GM21786 (cell line): ENCODE measurements around the gene RIMKLB.
"Not testable (repeated sequence)": the region's sequence is repeated elsewhere in the genome, so short reads cannot be mapped to it uniquely, and the experiment has no call there.

Experiments used
- ATAC-seq: cut with Tn5 transposase; IDR thresholded peaks from one replicate; pipeline ENCODE4 v1.9.1; 2021; ENCODE audit not compliant: unreplicated experiment

RIMKLB gene

DNA sequence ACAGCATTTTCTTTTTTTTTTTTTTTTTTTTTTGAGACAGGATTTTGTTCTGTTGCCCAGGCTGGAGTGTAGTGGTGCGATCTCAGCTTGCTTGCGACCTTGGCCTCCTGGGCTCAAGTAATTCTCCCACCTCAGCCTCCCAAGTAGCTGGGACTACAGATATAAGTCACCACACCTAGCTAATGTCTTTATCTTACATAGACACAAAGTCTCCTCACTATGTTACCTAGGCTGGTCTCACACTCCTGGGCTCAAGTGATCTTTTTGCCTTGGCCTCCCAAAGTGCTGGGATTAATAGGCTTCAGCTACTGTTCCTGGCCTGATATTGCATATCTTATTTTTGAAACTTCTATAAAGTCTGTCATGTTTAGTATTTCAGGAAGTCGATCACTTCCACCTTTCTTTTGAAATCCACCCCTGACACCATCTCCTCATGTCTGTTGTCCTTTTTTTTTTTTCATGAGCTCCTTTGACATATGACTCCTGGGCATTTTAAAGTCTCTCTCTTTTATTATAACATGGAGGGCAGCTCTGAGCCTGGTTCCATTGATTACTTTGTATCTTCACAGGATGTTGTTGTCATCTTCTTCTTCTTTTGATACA lies 118.8 kb downstream of the RIMKLB start:
- ATAC-seq = no peak

DNA sequence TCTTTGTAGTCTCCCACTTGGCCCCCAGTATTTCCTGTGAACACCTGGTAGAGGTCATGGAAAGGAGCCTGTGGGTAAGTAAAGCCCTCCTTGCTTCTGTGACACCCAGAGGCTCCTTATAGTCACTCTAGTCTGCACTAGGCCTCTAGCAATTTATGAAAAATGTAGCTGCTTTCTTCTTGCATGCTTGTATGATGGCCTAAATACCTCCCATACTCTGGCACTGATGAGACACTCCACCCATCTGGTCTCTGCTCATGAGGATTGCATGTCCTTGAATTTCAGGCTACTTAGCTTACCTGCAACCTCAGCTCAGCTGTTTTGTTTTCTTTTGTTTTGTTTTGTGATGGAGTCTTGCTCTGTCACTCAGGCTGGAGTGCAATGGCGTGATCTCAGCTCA lies 120.1 kb downstream of the RIMKLB start:
- ATAC-seq = no peak

DNA sequence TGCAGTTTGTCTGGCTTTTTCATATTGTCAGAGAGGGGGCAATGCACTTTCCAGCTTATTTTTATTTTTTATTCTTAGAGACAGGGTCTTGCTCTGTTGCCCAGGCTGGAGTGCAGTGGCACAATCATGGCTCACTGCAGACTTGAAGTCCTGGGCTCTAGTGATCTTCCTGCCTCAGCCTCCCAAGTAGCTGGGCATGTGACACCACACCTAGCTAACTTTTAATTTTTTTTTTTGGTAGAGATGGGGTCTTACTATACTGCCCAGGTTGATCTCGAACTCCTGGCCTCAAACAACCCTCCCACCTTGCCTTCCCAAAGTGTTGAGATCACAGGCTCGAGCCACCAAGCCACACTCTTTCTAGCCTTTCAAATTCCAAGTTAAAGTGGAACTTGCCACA lies 120.7 kb downstream of the RIMKLB start:
- ATAC-seq = no peak

DNA sequence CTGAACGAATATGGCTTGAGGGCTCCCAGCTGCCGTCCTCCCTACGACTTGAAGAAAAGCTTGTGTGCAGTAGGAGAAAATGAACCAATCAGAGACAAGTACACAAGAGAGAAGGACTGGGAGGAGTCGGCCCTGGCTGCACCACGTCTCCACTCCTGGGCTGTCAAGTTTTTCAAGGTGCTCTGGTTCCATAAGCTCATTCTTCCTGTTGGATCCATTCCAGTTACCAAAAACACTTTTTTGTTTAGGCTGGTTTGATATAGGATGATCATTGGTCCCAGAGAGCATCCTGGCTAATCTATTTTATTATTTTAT lies 121.8 kb downstream of the RIMKLB start:
- ATAC-seq = no peak

DNA sequence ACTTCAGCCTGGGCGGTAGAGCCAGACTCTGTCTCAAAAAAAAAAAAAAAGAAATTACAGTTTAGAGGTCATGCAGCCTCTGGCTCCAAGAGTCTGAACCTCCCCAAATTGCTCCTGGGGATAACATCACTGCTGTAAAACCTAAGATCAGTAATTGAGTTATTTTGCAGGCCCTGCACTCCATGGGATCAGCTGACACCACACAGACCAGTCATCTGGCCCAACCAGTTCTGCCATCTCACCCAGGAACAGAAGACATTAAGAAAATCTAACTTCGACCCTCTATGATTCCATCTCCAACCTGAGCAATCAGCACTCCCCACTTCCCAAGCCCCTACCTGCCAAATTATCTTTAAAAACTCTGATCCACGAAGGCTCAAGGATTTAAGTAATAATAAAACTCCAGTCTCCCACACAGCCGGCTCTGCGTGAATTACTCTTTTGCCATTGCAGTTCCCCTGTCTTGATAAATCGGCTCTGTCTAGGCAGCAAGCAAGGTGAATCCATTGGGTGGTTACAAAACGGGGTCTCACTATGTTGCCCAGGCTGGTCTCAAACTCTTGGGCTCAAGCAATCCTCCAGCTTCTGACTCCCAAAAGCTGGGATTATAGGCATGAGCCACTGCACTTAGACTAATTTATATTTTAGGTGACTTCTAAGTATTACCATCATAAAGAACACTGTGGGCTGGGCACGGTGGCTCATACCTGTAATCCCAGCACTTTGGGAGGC lies 123.1 kb downstream of the RIMKLB start:
- not testable (repeated sequence) for ATAC-seq

DNA sequence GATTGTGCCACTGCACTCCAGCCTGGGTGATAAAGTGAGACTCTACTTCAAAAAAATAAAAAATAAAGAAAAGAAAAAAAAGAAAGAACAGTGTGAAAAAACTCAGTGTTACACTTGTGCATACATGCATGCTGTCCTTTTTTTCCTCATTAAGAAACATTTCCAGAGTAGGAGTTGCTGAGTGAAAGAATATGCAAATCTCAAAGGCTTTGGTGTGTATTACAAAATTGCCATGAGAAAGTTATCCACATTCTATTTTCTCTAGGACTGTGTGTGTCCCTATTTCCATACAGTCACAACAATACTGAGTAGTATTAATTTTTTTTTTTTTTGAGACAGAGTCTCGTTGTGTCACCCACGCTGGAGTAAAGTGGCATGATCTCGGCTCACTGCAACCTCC lies 123.8 kb downstream of the RIMKLB start:
- no peak for ATAC-seq

DNA sequence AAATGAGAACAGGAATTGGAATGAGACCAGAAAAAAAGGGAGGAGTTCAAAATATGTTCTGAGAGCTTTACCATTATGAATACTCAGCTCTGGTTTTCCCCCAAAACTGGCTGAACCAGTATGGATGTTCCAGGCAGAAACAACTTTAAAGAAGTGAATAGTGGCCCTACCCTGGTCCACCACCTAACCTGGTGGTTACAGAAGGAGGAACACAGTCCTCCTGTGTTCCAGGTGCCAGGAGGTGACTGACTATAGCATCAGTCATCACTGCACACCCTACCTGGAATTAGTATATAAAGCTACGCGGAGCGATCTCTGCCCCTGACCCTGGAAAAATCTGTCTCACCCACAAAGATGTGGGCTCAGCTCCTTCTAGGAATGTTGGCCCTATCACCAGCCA lies 124.5 kb downstream of the RIMKLB start, which contains the start of gene A2ML1:
A2ML1 (plus strand) TSS at position 324 of the 400 bp plus-strand sequence; CDS start at position 355, 31 bp downstream.
- no peak for ATAC-seq

DNA sequence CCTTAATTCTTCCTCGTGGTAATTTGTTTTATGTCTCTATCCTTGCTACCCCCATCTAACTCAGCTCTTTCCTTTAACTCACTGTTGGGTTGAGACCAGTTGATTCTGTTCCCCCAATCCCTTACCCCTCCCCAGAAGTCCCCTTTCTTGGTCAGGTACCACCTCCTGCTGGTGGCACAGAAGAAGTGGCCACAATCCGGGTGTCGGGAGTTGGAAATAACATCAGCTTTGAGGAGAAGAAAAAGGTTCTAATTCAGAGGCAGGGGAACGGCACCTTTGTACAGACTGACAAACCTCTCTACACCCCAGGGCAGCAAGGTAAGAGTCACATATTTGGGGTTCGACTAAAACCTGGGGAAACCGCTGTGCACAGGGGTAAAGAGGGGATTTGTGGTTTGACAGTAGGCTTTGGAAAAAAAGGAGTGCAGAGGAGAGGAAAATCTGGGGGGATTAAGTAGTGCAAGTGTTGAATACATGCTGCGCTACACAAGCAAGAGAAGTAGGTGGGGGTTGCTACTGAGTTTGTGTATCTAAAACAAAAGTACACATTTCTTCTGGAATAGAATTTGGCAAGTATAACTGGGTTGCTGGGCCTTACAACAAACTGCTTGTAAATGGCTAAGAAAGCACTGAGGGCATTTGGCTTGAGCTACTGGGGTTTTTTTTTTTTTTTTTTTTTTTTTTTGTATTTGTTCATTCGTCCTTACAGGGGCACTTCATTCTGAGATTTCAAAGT lies 125.9 kb downstream of the RIMKLB start:
- ATAC-seq = no peak

DNA sequence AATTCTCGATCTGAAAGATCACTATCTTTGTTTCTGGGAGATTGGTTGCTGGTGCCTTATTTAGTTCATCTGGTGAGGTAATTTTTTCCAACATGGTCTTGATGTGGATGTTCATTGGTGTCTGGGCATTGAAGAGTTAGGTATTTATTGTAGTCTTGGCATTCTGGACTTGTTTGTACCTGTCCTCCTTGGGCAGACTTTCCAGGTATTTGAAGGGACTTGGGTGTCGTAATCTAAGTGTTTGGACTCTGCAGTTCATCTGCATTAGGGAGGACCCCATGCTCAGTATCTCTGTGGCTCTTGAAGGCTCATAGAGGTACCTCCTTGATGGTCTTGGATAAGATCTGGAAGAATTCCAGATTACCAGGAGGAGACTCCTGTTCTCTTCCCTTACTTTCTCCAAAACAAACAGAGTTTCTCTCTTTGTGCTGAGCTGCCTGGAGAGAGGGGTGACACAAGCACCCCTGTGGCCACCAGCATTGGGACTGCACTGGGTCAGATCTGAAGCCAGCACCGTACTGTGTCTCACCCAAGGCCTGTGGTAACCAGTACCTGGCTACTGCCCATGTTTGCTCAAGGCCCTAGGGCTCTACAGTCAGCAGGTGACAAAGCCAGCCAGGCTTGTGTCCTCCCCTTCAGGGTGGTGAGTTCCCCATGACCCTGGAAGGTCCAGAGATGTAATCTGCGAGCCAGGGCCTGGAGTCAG lies 129.9 kb downstream of the RIMKLB start:
- no peak for ATAC-seq

DNA sequence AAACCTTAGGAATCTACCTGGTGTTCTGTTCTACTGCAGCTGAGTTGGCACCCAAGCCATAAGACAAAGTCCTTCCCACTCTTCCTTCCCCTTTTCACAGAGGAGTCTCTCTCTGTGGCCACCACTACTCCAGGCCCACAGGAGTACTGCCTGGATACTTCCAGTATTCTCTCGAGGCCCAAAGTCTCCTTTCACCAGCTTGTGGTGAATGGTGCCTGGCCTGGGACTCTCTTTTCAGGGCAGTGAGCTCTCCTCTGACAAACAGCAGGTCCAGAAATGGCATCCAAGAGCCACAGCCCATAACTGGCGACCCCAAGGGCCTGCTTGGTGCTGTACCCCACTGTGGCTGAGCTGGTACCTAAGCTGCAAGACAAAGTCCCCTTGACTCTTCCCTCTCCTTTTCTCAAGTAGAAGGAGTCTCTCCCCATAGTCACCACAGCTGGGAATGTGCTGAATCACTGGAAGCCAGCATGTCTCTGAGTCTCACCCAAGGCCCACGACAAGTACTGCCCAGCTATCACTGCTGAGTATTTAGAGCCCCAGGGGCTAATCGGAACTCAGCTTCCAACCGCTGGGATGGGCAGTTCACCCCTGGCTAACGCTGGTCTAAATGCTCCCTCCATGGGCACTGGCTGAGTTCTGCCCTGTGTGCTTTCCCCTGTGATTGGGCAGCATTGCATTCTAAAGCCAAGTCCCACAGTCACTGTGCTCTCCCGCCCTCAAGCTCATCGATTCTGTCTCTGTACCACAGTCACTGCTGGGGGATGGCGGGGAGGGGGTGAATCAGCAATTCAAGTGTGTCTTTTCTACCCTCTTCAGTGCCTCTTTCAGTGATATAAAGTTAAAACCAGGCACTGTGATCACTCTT lies 130.7 kb downstream of the RIMKLB start:
- ATAC-seq = no peak

DNA sequence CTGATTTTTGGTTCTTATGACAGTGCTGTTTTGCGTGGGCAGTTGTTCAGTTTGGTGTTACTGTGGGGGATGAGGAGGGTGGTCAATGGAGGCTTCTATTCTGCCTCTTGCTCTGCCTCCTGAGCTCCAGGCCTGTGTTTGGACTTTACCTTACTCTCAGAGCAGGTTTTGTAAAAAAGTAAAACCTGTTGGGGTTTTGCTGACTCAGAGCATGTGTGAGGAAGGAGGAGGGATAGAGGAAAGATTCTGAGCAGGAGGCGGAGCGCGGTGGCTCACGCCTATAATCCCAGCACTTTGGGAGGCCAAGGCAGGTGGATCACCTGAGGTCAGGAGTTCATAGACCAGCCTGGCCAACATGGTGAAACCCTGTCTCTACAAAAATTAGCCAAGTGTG lies 131.3 kb downstream of the RIMKLB start:
- no peak for ATAC-seq

DNA sequence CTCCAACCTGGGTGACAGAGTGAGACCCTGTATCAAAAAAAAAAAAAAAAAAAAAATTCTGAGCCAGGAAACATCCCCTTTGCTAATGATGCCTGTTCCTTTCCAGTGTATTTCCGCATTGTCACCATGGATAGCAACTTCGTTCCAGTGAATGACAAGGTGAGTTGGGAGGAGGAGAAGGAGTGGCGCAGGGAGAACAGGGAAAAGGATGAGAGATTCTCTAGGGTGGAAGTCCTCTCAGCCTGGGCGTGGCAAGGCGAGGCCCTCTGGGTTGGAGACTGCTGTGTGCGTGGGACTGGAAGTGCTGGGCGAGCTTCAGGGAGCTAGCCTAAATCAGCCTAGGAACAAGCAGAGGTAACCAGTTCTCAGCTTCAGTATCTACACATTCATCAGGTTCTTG lies 131.8 kb downstream of the RIMKLB start:
- ATAC-seq = no peak

DNA sequence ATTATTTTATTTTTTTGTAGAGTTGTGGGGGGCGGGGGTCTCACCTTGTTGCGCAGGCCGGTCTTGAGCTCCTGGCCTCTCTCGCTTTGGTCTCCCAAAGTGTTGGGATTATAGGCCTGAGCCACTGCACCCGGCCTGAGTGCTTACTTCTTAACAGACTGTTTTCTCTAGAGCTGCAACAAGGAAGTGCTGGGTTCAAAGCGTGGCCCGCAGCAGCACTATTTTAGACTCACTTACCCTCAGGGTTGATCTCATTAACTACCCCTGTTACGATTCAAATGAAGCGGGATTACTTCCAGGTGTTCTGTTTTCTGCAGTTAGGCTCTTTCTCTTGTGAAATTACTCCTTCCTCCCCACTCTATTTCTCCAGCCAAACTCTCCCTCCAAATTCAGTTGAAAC lies 133.3 kb downstream of the RIMKLB start:
- ATAC-seq = no peak

DNA sequence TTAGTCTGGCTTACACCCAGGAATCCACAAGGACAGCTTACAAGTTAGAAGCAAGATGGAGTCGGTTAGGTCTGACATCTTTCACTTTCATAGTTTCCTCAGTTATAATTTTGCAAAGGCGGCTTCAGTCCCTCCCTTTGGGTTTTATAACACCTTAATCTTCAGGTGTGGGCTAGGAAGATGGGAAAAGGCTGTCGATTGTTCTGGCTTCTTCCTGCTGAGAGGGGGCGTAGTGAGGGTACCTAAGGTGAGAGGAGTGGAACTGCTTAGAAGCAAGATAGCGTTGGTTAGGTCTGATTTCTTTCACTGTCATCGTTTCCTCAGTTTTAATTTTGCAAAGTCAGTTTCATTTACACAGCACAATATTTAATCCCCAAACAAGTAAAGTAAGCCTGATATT lies 134.7 kb downstream of the RIMKLB start:
- no peak for ATAC-seq
